SK-N-SH (cell line): Measurements from ENCODE around the gene ALB. TPM values are rescaled to one million over a fixed set of nuclear protein-coding genes. Genes with fewer than 3 reads are reported as not detected.

Experiments used
- CTCF ChIA-PET: fragments of 300-600, 350-600 bp; formaldehyde crosslinking; extraction: SDS; loops from one replicate; lab custom pipeline; 2021; lab: Yijun Ruan, JAX
- POLR2A ChIA-PET: fragments of 350-600 bp; sonication (Branson Sonifier 250); formaldehyde crosslinking; extraction: SDS; loops from one replicate; lab custom pipeline; 2020; ENCODE audit warnings: antibody characterized with exemption, inconsistent platforms; lab: Yijun Ruan, JAX
- DNase-seq: peaks from one replicate; pipeline ENCODE4 v3.0.0; 2012
- H2AFZ ChIP-seq: fragments of 200-600 bp; sonication (generic); 2 replicates; pipeline ENCODE4 v1.8.1; 2016; ENCODE audit warnings: antibody characterized with exemption, mild to moderate bottlenecking, low read depth
- H3F3A ChIP-seq: fragments of 200-600 bp; sonication (generic); replicated peaks from 2 replicates; pipeline ENCODE3; 2016; ENCODE audit warnings: antibody characterized with exemption, mild to moderate bottlenecking; ENCODE audit not compliant: insufficient read depth
- H3K27ac ChIP-seq, 2 experiments: fragments of 200-500 bp in 1 of 2; fragments of 200-600 bp in 1 of 2; sonication (Bioruptor generic) in 1 of 2; sonication (generic), shearing (Covaris generic) in 1 of 2; 2 replicates each; pipeline versions ENCODE4 v1.5.1 to v1.6.1; 2014 to 2016; ENCODE audit warnings: low read depth in 2 of 2, inconsistent platforms in 1 of 2, low read length in 1 of 2, mild to moderate bottlenecking in 1 of 2, mixed read lengths in 1 of 2
- H3K27me3 ChIP-seq: fragments of 200-600 bp; sonication (generic), shearing (Covaris generic); 2 replicates; pipeline ENCODE4 v1.6.1; 2016; ENCODE audit warnings: mixed run types; ENCODE audit not compliant: insufficient read depth
- H3K36me3 ChIP-seq, 2 experiments: fragments of 200-500 bp in 1 of 2; fragments of 200-600 bp in 1 of 2; sonication (Bioruptor generic) in 1 of 2; sonication (generic) in 1 of 2; replicated peaks in 1 of 2; 2 replicates each; pipeline versions ENCODE3 to v1.5.1; 2014 to 2016; ENCODE audit warnings: low read length in 1 of 2, mild to moderate bottlenecking in 1 of 2; ENCODE audit not compliant: insufficient read depth in 2 of 2, control insufficient read depth in 1 of 2
- H3K4me1 ChIP-seq, 2 experiments: fragments of 200-500 bp in 1 of 2; fragments of 200-600 bp in 1 of 2; sonication (Bioruptor generic) in 1 of 2; sonication (generic), shearing (Covaris generic) in 1 of 2; 2 replicates each; pipeline versions ENCODE4 v1.5.1 to v1.6.1; 2014 to 2016; ENCODE audit warnings: low read depth in 1 of 2, low read length in 1 of 2, mixed run types in 1 of 2; ENCODE audit not compliant: insufficient read depth in 2 of 2, control insufficient read depth in 1 of 2
- H3K4me2 ChIP-seq: fragments of 200-600 bp; sonication (generic), shearing (Covaris generic); 2 replicates; pipeline ENCODE4 v1.6.1; 2017; ENCODE audit warnings: mixed run types
- H3K4me3 ChIP-seq, 2 experiments: fragments of 200-500 bp in 1 of 2; fragments of 200-600 bp in 1 of 2; sonication (Bioruptor generic) in 1 of 2; sonication (generic), shearing (Covaris generic) in 1 of 2; 2 replicates each; pipeline versions ENCODE4 v1.5.1 to v1.8.1; 2014 to 2016; ENCODE audit warnings: low read depth in 2 of 2, inconsistent platforms in 1 of 2, low read length in 1 of 2, mild to moderate bottlenecking in 1 of 2, mixed read lengths in 1 of 2, moderate library complexity in 1 of 2
- H3K79me2 ChIP-seq: fragments of 200-600 bp; sonication (generic); 2 replicates; pipeline ENCODE4 v1.8.1; 2017; ENCODE audit warnings: mild to moderate bottlenecking; ENCODE audit not compliant: insufficient read depth
- H3K9ac ChIP-seq: fragments of 200-600 bp; sonication (generic); 2 replicates; pipeline ENCODE4 v1.6.1; 2017; ENCODE audit warnings: mixed run types
- H3K9me2 ChIP-seq: fragments of 200-600 bp; sonication (generic); 2 replicates; pipeline ENCODE4 v1.6.1; 2017; ENCODE audit warnings: mixed run types
- H3K9me3 ChIP-seq: fragments of 200-600 bp; sonication (generic); 2 replicates; pipeline ENCODE4 v1.6.1; 2017; ENCODE audit warnings: mixed run types, mild to moderate bottlenecking, moderate library complexity
- H4K20me1 ChIP-seq: fragments of 200-600 bp; sonication (generic); 2 replicates; pipeline ENCODE4 v1.6.1; 2017; ENCODE audit warnings: mild to moderate bottlenecking, mixed run types; ENCODE audit not compliant: insufficient read depth
- CTCF ChIP-seq: fragments of 200-600 bp; sonication (generic); IDR thresholded peaks from 2 replicates; pipeline ENCODE4 v1.6.1; 2017; ENCODE audit warnings: antibody characterized with exemption, mild to moderate bottlenecking, moderate library complexity
- EP300 ChIP-seq, 2 experiments: IDR thresholded peaks; 2 replicates each; pipeline versions ENCODE4 v1.4.0 to v1.6.1; 2012; ENCODE audit warnings: borderline replicate concordance in 1 of 2, low read depth in 1 of 2, low read length in 1 of 2
- GABPA ChIP-seq: IDR thresholded peaks from 2 replicates; pipeline ENCODE4 v1.4.0; 2012; ENCODE audit warnings: low read depth, mild to moderate bottlenecking
- GATA2 ChIP-seq: sonication (generic); formaldehyde crosslinking; IDR thresholded peaks from 2 replicates; pipeline ENCODE4 v1.5.0; 2020; ENCODE audit warnings: mild to moderate bottlenecking, missing genetic modification reagents
- MEF2A ChIP-seq: IDR thresholded peaks from 2 replicates; pipeline ENCODE4 v1.4.0; 2012; ENCODE audit warnings: low read depth, borderline replicate concordance
- NFIC ChIP-seq: IDR thresholded peaks from 2 replicates; pipeline ENCODE4 v1.4.0; 2012; ENCODE audit warnings: borderline replicate concordance
- NRF1 ChIP-seq: IDR thresholded peaks from 2 replicates; pipeline ENCODE4 v1.6.1; 2012; ENCODE audit warnings: low read depth, mild to moderate bottlenecking, low read length
- PBX3 ChIP-seq: IDR thresholded peaks from 2 replicates; pipeline ENCODE4; 2012
- POLR2AphosphoS5 ChIP-seq: IDR thresholded peaks from 2 replicates; pipeline ENCODE4 v1.6.1; 2012; ENCODE audit warnings: low read depth, low read length
- RFX5 ChIP-seq: IDR thresholded peaks from 2 replicates; pipeline ENCODE4 v1.6.1; 2012; ENCODE audit warnings: mild to moderate bottlenecking, improper control_type of control experiment, low read length
- RXRA ChIP-seq: IDR thresholded peaks from 2 replicates; pipeline ENCODE4 v1.4.0; 2012; ENCODE audit warnings: low read depth, mild to moderate bottlenecking, borderline replicate concordance
- SIN3A ChIP-seq: IDR thresholded peaks from 2 replicates; pipeline ENCODE4 v1.6.1; 2012; ENCODE audit warnings: low read depth, mild to moderate bottlenecking, low read length, moderate library complexity, borderline replicate concordance
- SMC3 ChIP-seq: IDR thresholded peaks from 2 replicates; pipeline ENCODE4 v1.6.1; 2012; ENCODE audit warnings: low read depth, low read length, improper control_type of control experiment
- TAF1 ChIP-seq: IDR thresholded peaks from 2 replicates; pipeline ENCODE4 v1.6.1; 2012; ENCODE audit warnings: low read depth, mild to moderate bottlenecking, low read length, moderate library complexity, borderline replicate concordance
- TEAD4 ChIP-seq: IDR thresholded peaks from 2 replicates; pipeline ENCODE4 v1.4.0; 2012; ENCODE audit warnings: mild to moderate bottlenecking, borderline replicate concordance; ENCODE audit not compliant: insufficient read depth
- USF1 ChIP-seq: IDR thresholded peaks from 2 replicates; pipeline ENCODE4 v1.4.0; 2012; ENCODE audit warnings: low read depth, borderline replicate concordance
- USF2 ChIP-seq: fragments of 150-350 bp; IDR thresholded peaks from 2 replicates; pipeline ENCODE4 v1.6.1; 2017; ENCODE audit warnings: antibody characterized with exemption, low read length, low read depth, borderline replicate concordance
- WGBS: methylation state at CpG from one replicate; pipeline ENCODE4 v1.1.6; 2017; ENCODE audit warnings: low lambda C conversion rate; 5-methylcytosine and 5-hydroxymethylcytosine counted together
- polyA plus RNA-seq, 3 experiments: library from polyadenylated mRNA; depleted of rRNA; stranded (reverse); fragments of >200 nt; gene quantifications; 2 replicates each; pipeline ENCODE4 v1.2.3, GENCODE V29; 2012

The ALB gene
- polyA plus RNA-seq, 1 of the 3 experiments (the other 2 are of a cell fraction), result not detected

GRCh38 chr4:73410916-73411730, 7.0 kb downstream of the ALB start (continued):
- TF ChIP-seq GATA2 (CRISPR knock-in tag) (no peak), USF1 (no peak), PBX3 (no peak), GABPA (no peak)

GRCh38 chr4:73411731-73412414, 7.8 kb downstream of the ALB start:
- TF ChIP-seq RFX5 (no peak), SMC3 (no peak), TEAD4 (no peak), RXRA (no peak)
- no peak overlapping the region for H3K4me2 ChIP-seq
- DNase-seq, result no peak
- H3K9me3 ChIP-seq, result no peaks in the 10 kb centered on the region
- no peaks in the 10 kb centered on the region for H3K36me3 ChIP-seq
- H2AFZ ChIP-seq, result no peak overlapping the region
- H3K4me3 ChIP-seq, result no peak overlapping the region
- no peaks in the 10 kb centered on the region for H4K20me1 ChIP-seq
- H3K4me1 ChIP-seq, result no peaks in the 10 kb centered on the region
- peaks cover 14% of the 10 kb centered on the region; the same call in 1 of the 2 replicates for H3K27me3 ChIP-seq
- no peaks in the 10 kb centered on the region for H3K79me2 ChIP-seq
- ChIA-PET POLR2A (no interaction called here), CTCF (no interaction called here)
- no peak overlapping the region for H3K9ac ChIP-seq
- no peak overlapping the region for H3K27ac ChIP-seq
- WGBS, result 7% methylated on average over 8 of the region's 8 CpGs
- no peaks in the 10 kb centered on the region for H3F3A ChIP-seq
- no peaks in the 10 kb centered on the region for H3K9me2 ChIP-seq

- Histone ChIP-seq H3K4me1 (no peaks in the 10 kb centered on the region), H3K9ac (no peak overlapping the region), H3K9me2 (no peaks in the 10 kb centered on the region), H3K79me2 (no peaks in the 10 kb centered on the region), H3K4me2 (no peak overlapping the region), H3K9me3 (no peaks in the 10 kb centered on the region), H3K36me3 (no peaks in the 10 kb centered on the region), H2AFZ (no peak overlapping the region), H3K27ac (no peak overlapping the region), H4K20me1 (no peaks in the 10 kb centered on the region), H3K4me3 (no peak overlapping the region), H3F3A (no peaks in the 10 kb centered on the region), H3K27me3 (peaks cover 14% of the 10 kb centered on the region; the same call in 1 of the 2 replicates)
- CTCF ChIA-PET, result interaction anchor here (1.2 kb wide), 1 partner anchor 54 kb away, joined by 3 read pairs; no protein-coding TSS in a partner anchor
- TF ChIP-seq SMC3 (no peak), NRF1 (no peak), GATA2 (CRISPR knock-in tag) (no peak), USF2 (no peak), NFIC (no peak), POLR2AphosphoS5 (no peak), MEF2A (no peak), TAF1 (no peak), SIN3A (no peak), EP300 (IDR thresholded peaks at IDR 0.05; ENCODE audit: borderline replicate concordance in 1 of 2, low read depth in 1 of 2, low read length in 1 of 2) (no peak), CTCF (no peak)
- 8% methylated on average over 4 of the region's 4 CpGs for WGBS
- POLR2A ChIA-PET, result no interaction called here
- no peak for DNase-seq
Measured at GRCh38 chr4:73413294-73413755, 9.2 kb downstream of the ALB start.
